HFFc6 (cell line): Measurements from ENCODE around the gene DHRS2. TPM values are rescaled to one million over a fixed set of nuclear protein-coding genes. Genes with fewer than 3 reads are reported as not detected.

Experiments used
- DNase-seq: peaks from one replicate; pipeline ENCODE4 v3.0.0-alpha.2; 2018
- H3K27ac Mint-ChIP-seq: 2 replicates; pipeline ENCODE4 v1.8.0; 2020; ENCODE audit warnings: mild to moderate bottlenecking, mixed read lengths
- H3K27me3 Mint-ChIP-seq: 2 replicates; pipeline ENCODE4 v1.8.0; 2021; ENCODE audit warnings: mild to moderate bottlenecking, moderate library complexity, mixed read lengths; ENCODE audit not compliant: insufficient read depth
- H3K36me3 Mint-ChIP-seq: 2 replicates; pipeline ENCODE4 v1.8.0; 2021; ENCODE audit warnings: low read depth, mixed read lengths
- H3K4me1 Mint-ChIP-seq: 2 replicates; pipeline ENCODE4 v1.8.0; 2020; ENCODE audit warnings: low read depth, mixed read lengths
- H3K4me3 Mint-ChIP-seq: 2 replicates; pipeline ENCODE4 v1.8.0; 2020; ENCODE audit warnings: mild to moderate bottlenecking, moderate library complexity, mixed read lengths
- H3K9me3 Mint-ChIP-seq: 2 replicates; pipeline ENCODE4 v1.8.0; 2020; ENCODE audit warnings: mild to moderate bottlenecking, mixed read lengths
- CTCF ChIP-seq: fragments of 200-600 bp; sonication (generic); IDR thresholded peaks from 2 replicates; pipeline ENCODE4 v1.5.0; 2021; ENCODE audit warnings: antibody characterized with exemption, mild to moderate bottlenecking
- total RNA-seq, 6 experiments: library from RNA; stranded (reverse); fragmentation: NEBNext Ultra II Directional; extraction: Animal tissue kit (Norgen Biotek cat#: 25700); gene quantifications; 2 replicates in 1 of 6; 3 replicates in 5 of 6; pipeline ENCODE4 v1.2.3, GENCODE V29; 2021

The DHRS2 gene
- total RNA-seq, 6 experiments from 2014 or later: 0.31 to 0.91 (median 0.51) TPM

- TF ChIP-seq CTCF: no peak
- Mint-ChIP-seq H3K27me3 (peaks cover 12% of the 10 kb centered on the region), H3K27ac (no peak overlapping the region), H3K9me3 (no peaks in the 10 kb centered on the region), H3K4me3 (no peak overlapping the region), H3K4me1 (peaks cover 21% of the 10 kb centered on the region), H3K36me3 (no peaks in the 10 kb centered on the region)
- no peak for DNase-seq
Observed at GRCh38 chr14:23603103-23603502, 33.1 kb upstream of the DHRS2 start.

GRCh38 chr14:23604148-23604547 is 32.0 kb upstream of the DHRS2 start:
- no peaks in the 10 kb centered on the region for H3K36me3 Mint-ChIP-seq
- H3K9me3 Mint-ChIP-seq: no peaks in the 10 kb centered on the region
- H3K4me3 Mint-ChIP-seq: no peak overlapping the region
- H3K4me1 Mint-ChIP-seq: peaks cover 21% of the 10 kb centered on the region
- H3K27me3 Mint-ChIP-seq: peaks cover 16% of the 10 kb centered on the region
- H3K27ac Mint-ChIP-seq: no peak overlapping the region
- TF ChIP-seq CTCF: no peak
- no peak for DNase-seq

- Mint-ChIP-seq H3K9me3 (no peaks in the 10 kb centered on the region), H3K27me3 (peaks cover 16% of the 10 kb centered on the region), H3K27ac (no peak overlapping the region), H3K4me3 (no peak overlapping the region), H3K4me1 (peaks cover 21% of the 10 kb centered on the region), H3K36me3 (no peaks in the 10 kb centered on the region)
- no peak for TF ChIP-seq CTCF
- DNase-seq: no peak
Observed at GRCh38 chr14:23604675-23605170, 31.4 kb upstream of the DHRS2 start.

- peak; percentile 24 for DNase-seq
- H3K4me1 Mint-ChIP-seq: peaks cover 21% of the 10 kb centered on the region
- H3K36me3 Mint-ChIP-seq: no peaks in the 10 kb centered on the region
- no peak overlapping the region for H3K27ac Mint-ChIP-seq
- peaks cover 22% of the 10 kb centered on the region for H3K27me3 Mint-ChIP-seq
- no peak for TF ChIP-seq CTCF
- H3K9me3 Mint-ChIP-seq: no peaks in the 10 kb centered on the region
- H3K4me3 Mint-ChIP-seq: no peak overlapping the region
Observed at GRCh38 chr14:23605931-23606585, 30.1 kb upstream of the DHRS2 start.

- no peak overlapping the region for H3K4me3 Mint-ChIP-seq
- H3K36me3 Mint-ChIP-seq: no peaks in the 10 kb centered on the region
- no peaks in the 10 kb centered on the region for H3K9me3 Mint-ChIP-seq
- peaks cover 12% of the 10 kb centered on the region for H3K4me1 Mint-ChIP-seq
- no peak overlapping the region for H3K27ac Mint-ChIP-seq
- peaks cover 30% of the 10 kb centered on the region for H3K27me3 Mint-ChIP-seq
- no peak for TF ChIP-seq CTCF
- no peak for DNase-seq
Observed at GRCh38 chr14:23608454-23608853, 27.7 kb upstream of the DHRS2 start.
